Measurements from ENCODE around the gene ITGB2.

Gene ITGB2

DNA sequence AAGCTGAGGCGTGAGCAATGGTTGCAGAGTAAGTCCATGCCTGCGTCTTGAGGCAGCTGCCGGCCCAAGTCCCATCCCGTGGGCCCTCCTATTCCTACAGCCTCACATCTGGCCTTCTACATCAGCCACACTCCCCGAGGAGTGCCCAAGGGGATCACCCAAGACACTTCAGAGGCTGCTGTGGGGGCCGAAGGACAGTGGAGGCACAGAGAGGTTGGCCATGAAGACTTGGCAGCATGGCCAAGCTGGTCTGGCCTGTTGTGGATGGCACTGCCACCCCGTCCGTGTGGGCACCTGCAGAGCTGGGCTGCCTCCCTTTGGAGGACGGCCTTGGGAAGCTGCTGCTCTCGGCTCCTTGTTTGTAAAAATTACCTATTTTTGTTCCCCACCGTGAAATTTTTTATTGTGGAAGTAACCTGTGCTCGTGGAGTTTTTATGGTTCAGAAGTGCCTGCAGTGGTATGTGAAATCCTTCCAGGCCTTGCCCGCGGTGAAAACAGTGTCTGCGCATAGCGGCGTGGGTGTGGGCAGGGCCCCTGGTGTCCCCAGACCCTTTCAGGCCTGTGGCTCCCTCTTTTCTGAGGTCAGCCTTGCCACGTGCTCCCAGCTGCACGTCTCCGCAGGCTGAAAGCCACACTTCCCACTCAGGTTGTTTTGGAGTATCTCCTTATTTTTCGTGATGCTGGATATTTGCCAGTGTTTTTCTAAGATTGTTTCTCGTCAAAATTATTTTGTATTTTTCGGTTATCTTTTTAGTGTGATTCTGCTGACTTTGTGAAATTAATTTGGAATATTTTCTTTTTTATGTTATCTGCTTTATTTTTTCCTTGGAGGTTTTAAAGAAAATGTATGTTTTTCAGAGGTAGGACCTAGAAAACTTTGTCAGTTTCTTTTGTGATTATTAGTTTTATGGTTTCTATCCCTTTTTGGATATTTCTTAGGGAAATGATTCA, 39.7 kb upstream of the ITGB2 start:
- peaks cover 73% of the 10 kb centered on the region for H3K36me3 ChIP-seq (ENCODE audit: control insufficient read depth, insufficient read depth, low read length)
- no peaks in the 10 kb centered on the region for H3K4me1 ChIP-seq (ENCODE audit: control insufficient read depth, insufficient read depth, low read length)

GRCh38 chr21:44959376-44960091, 38.8 kb upstream of the ITGB2 start:
- H3K4me3 ChIP-seq (ENCODE audit: low read depth, low read length) = no peak overlapping the region
- no peaks in the 10 kb centered on the region for H3K27me3 ChIP-seq (ENCODE audit: control insufficient read depth, insufficient read depth, low read length)
- H3K4me1 ChIP-seq (ENCODE audit: control insufficient read depth, insufficient read depth, low read length) = no peaks in the 10 kb centered on the region
- peaks cover 77% of the 10 kb centered on the region for H3K36me3 ChIP-seq (ENCODE audit: control insufficient read depth, insufficient read depth, low read length)
- no peaks in the 10 kb centered on the region for H3K9me3 ChIP-seq (ENCODE audit: control insufficient read depth, insufficient read depth, low read length)
- peak overlapping the region; percentile 32 for H3K27ac ChIP-seq (ENCODE audit: low read depth, low read length)
- H3K9ac ChIP-seq (ENCODE audit: low read depth, low read length) = no peak overlapping the region

More for the DNA sequence above, 39.7 kb upstream of the ITGB2 start:
- Histone ChIP-seq H3K4me3 (ENCODE audit: low read depth, low read length) (no peak overlapping the region), H3K9ac (ENCODE audit: low read depth, low read length) (no peak overlapping the region), H3K27ac (ENCODE audit: low read depth, low read length) (no peak overlapping the region), H3K27me3 (ENCODE audit: control insufficient read depth, insufficient read depth, low read length) (no peaks in the 10 kb centered on the region), H3K9me3 (ENCODE audit: control insufficient read depth, insufficient read depth, low read length) (no peaks in the 10 kb centered on the region)

DNA sequence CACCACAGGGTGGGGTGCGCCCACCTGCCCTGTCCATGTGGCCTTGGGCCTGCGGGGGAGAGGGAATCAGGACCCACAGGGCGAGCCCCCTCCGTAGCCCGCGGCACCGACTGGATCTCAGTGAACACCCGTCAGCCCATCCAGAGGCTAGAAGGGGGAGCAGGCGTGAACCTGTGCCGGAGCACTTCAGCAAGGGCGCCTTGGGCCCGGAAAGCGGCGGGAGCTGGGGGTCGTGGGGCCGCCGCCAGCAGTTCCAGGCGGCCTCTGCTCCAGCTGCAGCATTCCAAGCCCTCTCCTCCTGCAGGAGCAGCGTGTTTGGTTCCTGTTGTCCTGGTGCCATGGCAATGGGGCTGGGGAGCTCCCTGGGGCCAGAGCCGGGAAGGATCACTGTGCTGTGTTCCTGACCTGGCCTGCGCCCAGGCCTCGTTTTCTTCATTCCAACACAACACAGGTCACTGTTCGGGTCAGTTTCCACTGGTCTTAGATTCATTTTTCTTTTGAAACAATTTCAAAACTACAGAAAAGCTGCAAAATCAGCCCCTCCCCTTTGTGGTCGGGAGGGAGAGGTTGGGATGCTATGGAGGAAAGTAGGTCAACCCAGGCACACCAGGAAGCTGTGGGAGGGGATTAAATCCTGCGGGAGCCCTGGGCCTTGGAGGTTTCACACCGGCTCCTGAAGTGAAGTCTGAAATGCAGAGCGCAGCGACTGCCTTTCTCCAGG, 37.9 kb upstream of the ITGB2 start:
- Histone ChIP-seq H3K4me3 (ENCODE audit: low read depth, low read length) (no peak overlapping the region), H3K9ac (ENCODE audit: low read depth, low read length) (no peak overlapping the region; the same call in 1 of the 2 replicates), H3K4me1 (ENCODE audit: control insufficient read depth, insufficient read depth, low read length) (no peaks in the 10 kb centered on the region), H3K27me3 (ENCODE audit: control insufficient read depth, insufficient read depth, low read length) (no peaks in the 10 kb centered on the region), H3K9me3 (ENCODE audit: control insufficient read depth, insufficient read depth, low read length) (no peaks in the 10 kb centered on the region), H3K36me3 (ENCODE audit: control insufficient read depth, insufficient read depth, low read length) (peaks cover 86% of the 10 kb centered on the region), H3K27ac (ENCODE audit: low read depth, low read length) (peak overlapping the region; percentile 71)

- no peaks in the 10 kb centered on the region for H3K27me3 ChIP-seq (ENCODE audit: control insufficient read depth, insufficient read depth, low read length)
- H3K9me3 ChIP-seq (ENCODE audit: control insufficient read depth, insufficient read depth, low read length) = no peaks in the 10 kb centered on the region
- no peak overlapping the region for H3K9ac ChIP-seq (ENCODE audit: low read depth, low read length)
- peak overlapping the region; percentile 71 for H3K27ac ChIP-seq (ENCODE audit: low read depth, low read length)
- H3K36me3 ChIP-seq (ENCODE audit: control insufficient read depth, insufficient read depth, low read length) = peaks cover 88% of the 10 kb centered on the region
- no peak overlapping the region for H3K4me3 ChIP-seq (ENCODE audit: low read depth, low read length)
- no peaks in the 10 kb centered on the region for H3K4me1 ChIP-seq (ENCODE audit: control insufficient read depth, insufficient read depth, low read length)
Observed at GRCh38 chr21:44957901-44958451, 37.3 kb upstream of the ITGB2 start.

GRCh38 chr21:44957047-44957831, 36.5 kb upstream of the ITGB2 start:
- H3K27me3 ChIP-seq (ENCODE audit: control insufficient read depth, insufficient read depth, low read length) = no peaks in the 10 kb centered on the region
- peak overlapping the region; percentile 71 for H3K27ac ChIP-seq (ENCODE audit: low read depth, low read length)
- H3K9ac ChIP-seq (ENCODE audit: low read depth, low read length) = no peak overlapping the region; the same call in 1 of the 2 replicates
- no peak overlapping the region for H3K4me3 ChIP-seq (ENCODE audit: low read depth, low read length)
- no peaks in the 10 kb centered on the region for H3K4me1 ChIP-seq (ENCODE audit: control insufficient read depth, insufficient read depth, low read length)
- H3K9me3 ChIP-seq (ENCODE audit: control insufficient read depth, insufficient read depth, low read length) = no peaks in the 10 kb centered on the region
- H3K36me3 ChIP-seq (ENCODE audit: control insufficient read depth, insufficient read depth, low read length) = peaks cover 84% of the 10 kb centered on the region

GRCh38 chr21:44956356-44957046, 35.8 kb upstream of the ITGB2 start:
- H3K4me1 ChIP-seq (ENCODE audit: control insufficient read depth, insufficient read depth, low read length) = no peaks in the 10 kb centered on the region
- H3K27me3 ChIP-seq (ENCODE audit: control insufficient read depth, insufficient read depth, low read length) = no peaks in the 10 kb centered on the region
- no peaks in the 10 kb centered on the region for H3K9me3 ChIP-seq (ENCODE audit: control insufficient read depth, insufficient read depth, low read length)
- H3K9ac ChIP-seq (ENCODE audit: low read depth, low read length) = no peak overlapping the region
- H3K36me3 ChIP-seq (ENCODE audit: control insufficient read depth, insufficient read depth, low read length) = peaks cover 82% of the 10 kb centered on the region
- no peak overlapping the region for H3K27ac ChIP-seq (ENCODE audit: low read depth, low read length)
- no peak overlapping the region for H3K4me3 ChIP-seq (ENCODE audit: low read depth, low read length)

DNA sequence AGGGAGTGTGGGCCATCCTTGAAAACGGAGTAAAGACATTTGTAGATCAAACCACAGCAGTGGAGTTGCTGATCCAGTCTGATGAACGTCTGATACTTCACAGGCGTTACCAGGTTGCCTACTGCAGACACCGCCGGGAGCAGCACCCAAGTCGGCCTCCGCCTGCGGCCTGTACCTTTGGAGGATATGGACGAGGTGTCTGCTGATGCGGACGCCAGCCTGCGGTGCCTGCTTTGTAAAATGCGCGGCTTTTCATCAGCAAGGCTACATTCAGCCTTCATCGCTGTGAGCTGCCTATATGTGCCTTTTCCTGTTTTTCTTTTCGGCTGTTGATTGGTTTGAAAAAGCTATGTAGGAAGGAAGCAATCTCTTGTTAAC, 35.1 kb upstream of the ITGB2 start:
- no peaks in the 10 kb centered on the region for H3K4me1 ChIP-seq (ENCODE audit: control insufficient read depth, insufficient read depth, low read length)
- peaks cover 80% of the 10 kb centered on the region for H3K36me3 ChIP-seq (ENCODE audit: control insufficient read depth, insufficient read depth, low read length)
- H3K27me3 ChIP-seq (ENCODE audit: control insufficient read depth, insufficient read depth, low read length) = no peaks in the 10 kb centered on the region
- H3K9ac ChIP-seq (ENCODE audit: low read depth, low read length) = no peak overlapping the region
- H3K27ac ChIP-seq (ENCODE audit: low read depth, low read length) = no peak overlapping the region
- H3K4me3 ChIP-seq (ENCODE audit: low read depth, low read length) = no peak overlapping the region
- no peaks in the 10 kb centered on the region for H3K9me3 ChIP-seq (ENCODE audit: control insufficient read depth, insufficient read depth, low read length)

DNA sequence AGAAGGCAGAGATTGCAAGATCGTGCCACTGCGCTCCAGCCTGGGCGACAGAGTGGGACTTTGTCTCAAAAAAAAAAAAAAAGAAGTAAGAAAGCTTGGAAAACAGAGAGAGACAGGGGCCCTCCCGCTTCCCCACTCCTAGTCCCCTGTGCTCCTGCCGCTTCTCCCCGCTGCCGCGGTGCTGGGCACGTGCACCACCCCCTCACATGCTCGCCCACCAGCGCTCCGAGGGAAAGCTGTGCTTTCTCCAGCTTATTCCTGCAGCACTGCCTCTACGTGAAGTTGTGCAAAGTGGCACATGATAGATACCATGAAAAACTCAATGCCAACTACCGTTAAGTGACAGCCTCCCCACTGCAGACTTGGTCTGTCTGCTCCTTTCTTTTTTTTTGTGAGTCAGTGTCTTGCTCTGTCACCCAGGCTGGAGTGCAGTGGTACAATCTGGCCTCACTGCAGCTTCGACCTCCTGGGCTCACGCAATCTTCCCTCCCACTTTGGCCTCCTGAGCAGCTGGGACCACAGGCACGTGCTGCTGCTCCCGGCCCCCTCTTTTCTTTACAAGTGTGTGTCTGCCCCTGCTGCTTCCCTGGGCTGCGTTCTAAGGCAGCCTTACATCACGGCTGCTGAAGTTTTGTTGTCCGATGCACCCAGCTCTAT, 34.6 kb upstream of the ITGB2 start:
- Histone ChIP-seq H3K4me3 (ENCODE audit: low read depth, low read length) (no peak overlapping the region), H3K4me1 (ENCODE audit: control insufficient read depth, insufficient read depth, low read length) (no peaks in the 10 kb centered on the region), H3K27ac (ENCODE audit: low read depth, low read length) (no peak overlapping the region), H3K9me3 (ENCODE audit: control insufficient read depth, insufficient read depth, low read length) (no peaks in the 10 kb centered on the region), H3K9ac (ENCODE audit: low read depth, low read length) (no peak overlapping the region), H3K36me3 (ENCODE audit: control insufficient read depth, insufficient read depth, low read length) (peaks cover 80% of the 10 kb centered on the region), H3K27me3 (ENCODE audit: control insufficient read depth, insufficient read depth, low read length) (no peaks in the 10 kb centered on the region)

GRCh38 chr21:44954281-44954771, 33.6 kb upstream of the ITGB2 start:
- Histone ChIP-seq H3K27me3 (ENCODE audit: control insufficient read depth, insufficient read depth, low read length) (no peaks in the 10 kb centered on the region), H3K9ac (ENCODE audit: low read depth, low read length) (no peak overlapping the region), H3K4me3 (ENCODE audit: low read depth, low read length) (no peak overlapping the region), H3K4me1 (ENCODE audit: control insufficient read depth, insufficient read depth, low read length) (peaks cover 6% of the 10 kb centered on the region; the same call in 1 of the 2 replicates), H3K36me3 (ENCODE audit: control insufficient read depth, insufficient read depth, low read length) (peaks cover 73% of the 10 kb centered on the region), H3K27ac (ENCODE audit: low read depth, low read length) (no peak overlapping the region), H3K9me3 (ENCODE audit: control insufficient read depth, insufficient read depth, low read length) (no peaks in the 10 kb centered on the region)
